ENCODE results near the gene KCNQ1. TPM values are rescaled to one million over a fixed set of nuclear protein-coding genes. Genes with fewer than 3 reads are reported as not detected.

KCNQ1 gene
- polyA plus RNA-seq, 1 experiment, result not detected

DNA sequence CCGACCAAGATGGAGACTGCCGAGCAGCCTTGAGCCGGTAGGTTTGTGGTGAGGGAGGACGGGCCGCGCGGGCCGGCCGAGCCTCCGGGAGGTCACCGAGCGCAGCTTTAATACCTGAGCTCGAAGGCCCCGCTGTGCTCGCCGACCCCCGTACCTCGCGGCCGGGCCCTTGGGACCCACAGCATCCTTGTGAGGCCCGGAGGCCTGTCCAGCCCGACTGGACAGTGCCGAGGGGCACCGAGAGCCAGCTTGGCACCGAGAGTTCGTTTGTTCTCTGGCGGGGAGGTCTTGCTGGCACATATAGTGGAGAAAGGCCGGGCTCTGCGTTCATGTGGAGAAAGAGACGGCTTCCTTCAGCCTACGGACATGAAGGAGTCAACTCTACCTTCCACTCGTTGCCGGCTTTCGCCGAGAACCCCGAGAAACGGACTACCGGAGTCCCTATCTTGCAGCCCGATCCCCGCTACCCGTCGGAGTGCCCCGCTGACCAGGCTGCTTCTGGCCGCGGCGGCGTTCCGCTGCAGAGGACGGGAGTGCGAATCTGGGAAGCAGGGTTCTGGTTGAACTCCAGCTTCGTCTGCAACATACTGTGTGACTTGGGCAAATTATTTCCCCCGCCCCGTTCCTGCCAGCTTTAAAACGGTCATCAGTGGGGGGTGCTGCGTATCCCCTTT lies 43.9 kb upstream of the KCNQ1 start:
- no peak for DNase-seq (ENCODE audit: low read depth, low spot score)
- CTCF ChIA-PET, result interaction anchor here (0.6 to 3.8 kb wide), 12 partner anchors 8 to 483 kb away, joined by 3 to 29 read pairs (median 4); partner anchors contain the start of gene CD81
- Histone ChIP-seq H3K27ac (ENCODE audit: low read depth, low read length) (peak overlapping the region; percentile 78), H3K27me3 (ENCODE audit: control insufficient read depth, insufficient read depth, low read length) (no peaks in the 10 kb centered on the region), H3K9me3 (ENCODE audit: control insufficient read depth, insufficient read depth, low read length) (peaks cover 4% of the 10 kb centered on the region; the same call in 1 of the 2 replicates), H3K4me3 (ENCODE audit: low read depth, low read length) (peak overlapping the region; percentile 91)
- POLR2A ChIA-PET, result interaction anchor here (0.6 to 3.3 kb wide), 13 partner anchors 10 to 529 kb away, joined by 3 to 33 read pairs (median 4); partner anchors contain the start of genes CD81 and PHLDA2
- TF ChIP-seq, protein P1, sequence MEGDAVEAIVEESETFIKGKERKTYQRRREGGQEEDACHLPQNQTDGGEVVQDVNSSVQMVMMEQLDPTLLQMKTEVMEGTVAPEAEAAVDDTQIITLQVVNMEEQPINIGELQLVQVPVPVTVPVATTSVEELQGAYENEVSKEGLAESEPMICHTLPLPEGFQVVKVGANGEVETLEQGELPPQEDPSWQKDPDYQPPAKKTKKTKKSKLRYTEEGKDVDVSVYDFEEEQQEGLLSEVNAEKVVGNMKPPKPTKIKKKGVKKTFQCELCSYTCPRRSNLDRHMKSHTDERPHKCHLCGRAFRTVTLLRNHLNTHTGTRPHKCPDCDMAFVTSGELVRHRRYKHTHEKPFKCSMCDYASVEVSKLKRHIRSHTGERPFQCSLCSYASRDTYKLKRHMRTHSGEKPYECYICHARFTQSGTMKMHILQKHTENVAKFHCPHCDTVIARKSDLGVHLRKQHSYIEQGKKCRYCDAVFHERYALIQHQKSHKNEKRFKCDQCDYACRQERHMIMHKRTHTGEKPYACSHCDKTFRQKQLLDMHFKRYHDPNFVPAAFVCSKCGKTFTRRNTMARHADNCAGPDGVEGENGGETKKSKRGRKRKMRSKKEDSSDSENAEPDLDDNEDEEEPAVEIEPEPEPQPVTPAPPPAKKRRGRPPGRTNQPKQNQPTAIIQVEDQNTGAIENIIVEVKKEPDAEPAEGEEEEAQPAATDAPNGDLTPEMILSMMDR (IDR thresholded peaks at IDR 0.05; ENCODE audit: low read depth, low read length), result no peak

DNA sequence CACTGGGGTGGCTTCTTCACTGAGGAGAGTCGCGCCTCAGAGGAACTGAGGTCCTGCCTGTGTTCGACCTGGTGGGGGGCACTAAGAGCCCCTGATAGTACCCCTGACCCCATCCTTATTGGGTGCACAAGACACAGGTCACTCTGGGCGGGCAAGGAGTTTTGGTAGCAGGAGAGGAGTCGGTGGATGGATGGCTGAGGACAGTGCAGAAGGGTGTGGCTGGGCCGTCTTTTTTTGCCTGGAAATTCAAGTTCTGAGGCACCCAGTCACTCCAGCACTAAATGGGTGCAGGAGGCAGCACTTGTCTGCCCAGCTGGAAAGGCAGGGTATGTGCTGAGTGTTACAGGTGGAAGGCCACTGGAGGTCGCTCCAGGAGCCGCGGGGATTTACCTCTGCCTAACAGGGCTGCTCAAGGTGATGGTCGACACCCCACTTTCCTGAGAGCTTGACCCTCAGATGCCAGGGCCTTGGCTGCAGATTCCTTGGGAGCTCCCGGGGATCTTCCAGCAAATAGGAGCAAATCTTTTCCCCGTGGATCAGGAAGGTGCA lies 43.3 kb upstream of the KCNQ1 start:
- POLR2A ChIA-PET, result interaction anchor here (0.7 to 3.3 kb wide), 2 partner anchors 19 to 23 kb away, joined by 4 to 33 read pairs; no protein-coding TSS in a partner anchor
- Histone ChIP-seq H3K9me3 (ENCODE audit: control insufficient read depth, insufficient read depth, low read length) (peaks cover 4% of the 10 kb centered on the region; the same call in 1 of the 2 replicates), H3K4me3 (ENCODE audit: low read depth, low read length) (peak overlapping the region; percentile 91), H3K27ac (ENCODE audit: low read depth, low read length) (peak overlapping the region; percentile 78), H3K27me3 (ENCODE audit: control insufficient read depth, insufficient read depth, low read length) (no peaks in the 10 kb centered on the region)
- DNase-seq (ENCODE audit: low read depth, low spot score), result no peak
- TF ChIP-seq, protein P1 (IDR thresholded peaks at IDR 0.05; ENCODE audit: low read depth, low read length), result no peak
- CTCF ChIA-PET, result interaction anchor here (1.1 to 3.8 kb wide), 3 partner anchors 9 to 24 kb away, joined by 3 to 29 read pairs (median 4); partner anchors contain the start of gene CD81

- TF ChIP-seq, protein P1 (IDR thresholded peaks at IDR 0.05; ENCODE audit: low read depth, low read length), result no peak
- H3K4me3 ChIP-seq (ENCODE audit: low read depth, low read length), result peak overlapping the region; percentile 91
- CTCF ChIA-PET, result interaction anchor here (3.8 kb wide), 1 partner anchor 18 kb away, joined by 29 read pairs; no protein-coding TSS in a partner anchor
- no peak overlapping the region for H3K27ac ChIP-seq (ENCODE audit: low read depth, low read length)
- H3K9me3 ChIP-seq (ENCODE audit: control insufficient read depth, insufficient read depth, low read length), result peaks cover 4% of the 10 kb centered on the region; the same call in 1 of the 2 replicates
- POLR2A ChIA-PET, result interaction anchor here (0.7 to 3.3 kb wide), 2 partner anchors 20 to 23 kb away, joined by 4 to 33 read pairs; no protein-coding TSS in a partner anchor
- no peak for DNase-seq (ENCODE audit: low read depth, low spot score)
- no peaks in the 10 kb centered on the region for H3K27me3 ChIP-seq (ENCODE audit: control insufficient read depth, insufficient read depth, low read length)
These were observed 42.7 kb upstream of the KCNQ1 start for GRCh38 chr11:2402106-2402505.

GRCh38 chr11:2402890-2403645 lies 41.7 kb upstream of the KCNQ1 start:
- no peak overlapping the region for H3K27ac ChIP-seq (ENCODE audit: low read depth, low read length)
- CTCF ChIA-PET, result interaction anchor here (1.0 to 3.8 kb wide), 3 partner anchors 17 to 209 kb away, joined by 3 to 29 read pairs (median 3); no protein-coding TSS in a partner anchor
- H3K9me3 ChIP-seq (ENCODE audit: control insufficient read depth, insufficient read depth, low read length), result peaks cover 4% of the 10 kb centered on the region; the same call in 1 of the 2 replicates
- DNase-seq (ENCODE audit: low read depth, low spot score), result no peak
- TF ChIP-seq, protein P1 (IDR thresholded peaks at IDR 0.05; ENCODE audit: low read depth, low read length), result no peak
- POLR2A ChIA-PET, result interaction anchor here (2.2 kb wide), 1 partner anchor 26 kb away, joined by 10 read pairs; the partner anchor contains the start of gene CD81
- H3K27me3 ChIP-seq (ENCODE audit: control insufficient read depth, insufficient read depth, low read length), result peaks cover under 1% of the 10 kb centered on the region
- H3K4me3 ChIP-seq (ENCODE audit: low read depth, low read length), result no peak overlapping the region

All from AG04450 (cell line).